HCT116 (cell line): Measurements from ENCODE around the gene HEATR3. TPM values are rescaled to one million over a fixed set of nuclear protein-coding genes. Genes with fewer than 3 reads are reported as not detected.

Experiments
- ATAC-seq: fragments of 200-7000 bp; cut with Tn5 transposase; 2 replicates; pipeline ENCODE4 v1.9.1; 2020; ENCODE audit warnings: mild to moderate bottlenecking, moderate library complexity
- BruUV-seq: library from RNA; stranded (reverse); fragments of 400-500 nt; replicated peaks from 2 replicates; lab custom pipeline; 2021; lab: Mats Ljungman, UMichigan
- CTCF ChIA-PET: fragments of 300-600 bp; sonication (Branson Sonifier 250); formaldehyde crosslinking; loops from one replicate; lab custom pipeline; 2021; ENCODE audit warnings: antibody characterized with exemption; lab: Charles Lee
- POLR2A ChIA-PET: fragments of 300-600, 350-600 bp; sonication (Branson Sonifier 250); formaldehyde crosslinking; loops from one replicate; lab custom pipeline; 2021; ENCODE audit warnings: antibody characterized with exemption; lab: Charles Lee
- RAD21 ChIA-PET, 2 experiments: fragments of 300-600 bp; sonication (Branson Sonifier 250); formaldehyde crosslinking; loops; one replicate each; lab custom pipeline; 2023; ENCODE audit warnings: low total read pairs in 2 of 2; ENCODE audit not compliant: uncharacterized antibody in 2 of 2, unreplicated experiment in 2 of 2, low non-redundant PET in 1 of 2; lab: Charles Lee
- DNase-seq: peaks from one replicate; pipeline ENCODE4 v3.0.0-alpha.2; 2010; ENCODE audit warnings: low read depth, low spot score
- H2AFZ ChIP-seq: fragments of 200-600 bp; shearing (Covaris generic), sonication (generic); 2 replicates; pipeline ENCODE4 v1.6.1; 2017; ENCODE audit warnings: low read depth, mixed run types, mixed read lengths, antibody characterized with exemption, low read length; ENCODE audit not compliant: poor library complexity, severe bottlenecking
- H3K27ac ChIP-seq: 2 replicates; pipeline ENCODE4 v1.5.1; 2012; ENCODE audit warnings: low read depth, low read length
- H3K27me3 ChIP-seq: fragments of 200-600 bp; sonication (generic); 2 replicates; pipeline ENCODE4 v1.6.1; 2016; ENCODE audit warnings: mixed run types, low read length, mixed read lengths; ENCODE audit not compliant: insufficient read depth
- H3K36me3 ChIP-seq, 2 experiments: fragments of 200-500 bp in 1 of 2; fragments of 200-600 bp in 1 of 2; sonication (Bioruptor generic) in 1 of 2; sonication (generic) in 1 of 2; 2 replicates each; pipeline versions ENCODE4 v1.5.1 to v1.6.1; 2014 to 2016; ENCODE audit warnings: low read length in 2 of 2, inconsistent platforms in 1 of 2, mixed read lengths in 1 of 2, mixed run types in 1 of 2; ENCODE audit not compliant: insufficient read depth in 2 of 2, control insufficient read depth in 1 of 2
- H3K4me1 ChIP-seq, 2 experiments: fragments of 200-600 bp in 1 of 2; sonication (generic) in 1 of 2; 2 replicates each; pipeline versions ENCODE4 v1.5.1 to v1.6.1; 2012 to 2017; ENCODE audit warnings: low read length in 2 of 2, inconsistent platforms in 1 of 2, mild to moderate bottlenecking in 1 of 2, mixed read lengths in 1 of 2, mixed run types in 1 of 2, moderate library complexity in 1 of 2; ENCODE audit not compliant: insufficient read depth in 2 of 2, control insufficient read depth in 1 of 2
- H3K4me2 ChIP-seq: fragments of 200-600 bp; sonication (generic); 2 replicates; pipeline ENCODE4 v1.6.1; 2017; ENCODE audit warnings: mixed run types, low read length, mixed read lengths
- H3K4me3 ChIP-seq, 2 experiments: fragments of 200-600 bp in 1 of 2; sonication (generic) in 1 of 2; replicated peaks in 1 of 2; 2 replicates each; pipeline ENCODE4 v1.5.1; 2011 to 2016; ENCODE audit warnings: low read length in 2 of 2, control low read depth in 1 of 2, low read depth in 1 of 2, mild to moderate bottlenecking in 1 of 2, mixed read lengths in 1 of 2, mixed run types in 1 of 2
- H3K79me2 ChIP-seq: fragments of 200-600 bp; sonication (generic); 2 replicates; pipeline ENCODE4 v1.6.1; 2017; ENCODE audit warnings: mild to moderate bottlenecking, mixed run types, low read length, moderate library complexity, mixed read lengths; ENCODE audit not compliant: insufficient read depth
- H3K9ac ChIP-seq: fragments of 200-600 bp; sonication (generic); 2 replicates; pipeline ENCODE4 v1.6.1; 2016; ENCODE audit warnings: low read length, mixed read lengths
- H3K9me2 ChIP-seq: fragments of 200-600 bp; sonication (generic), shearing (Covaris generic); 2 replicates; pipeline ENCODE4 v1.6.1; 2017; ENCODE audit warnings: mixed run types, mild to moderate bottlenecking, moderate library complexity; ENCODE audit not compliant: insufficient read depth
- H3K9me3 ChIP-seq, 2 experiments: fragments of 200-500 bp in 1 of 2; fragments of 200-600 bp in 1 of 2; sonication (Bioruptor generic) in 1 of 2; sonication (generic) in 1 of 2; 2 replicates each; pipeline ENCODE4 v1.6.1; 2014 to 2017; ENCODE audit warnings: low read length in 2 of 2, mixed read lengths in 2 of 2, inconsistent platforms in 1 of 2, low read depth in 1 of 2, mild to moderate bottlenecking in 1 of 2, mixed run types in 1 of 2, moderate library complexity in 1 of 2; ENCODE audit not compliant: control insufficient read depth in 1 of 2, insufficient read depth in 1 of 2
- H4K20me1 ChIP-seq: fragments of 200-600 bp; sonication (generic), shearing (Covaris generic); 2 replicates; pipeline ENCODE4 v1.6.1; 2017; ENCODE audit warnings: mixed run types, mild to moderate bottlenecking, moderate library complexity; ENCODE audit not compliant: insufficient read depth
- CBX3 ChIP-seq: IDR thresholded peaks from 2 replicates; pipeline ENCODE4 v1.6.1; 2012; ENCODE audit warnings: low read depth
- ELF1 ChIP-seq: IDR thresholded peaks from 2 replicates; pipeline ENCODE4 v1.6.1; 2012; ENCODE audit warnings: low read depth, borderline replicate concordance
- EZH2 ChIP-seq: fragments of 200-600 bp; sonication (generic); IDR thresholded peaks from 2 replicates; pipeline ENCODE4 v1.6.1; 2017; ENCODE audit warnings: antibody characterized with exemption, mixed run types
- EZH2phosphoT487 ChIP-seq: fragments of 200-600 bp; IDR thresholded peaks from 2 replicates; pipeline ENCODE4 v1.6.1; 2018; ENCODE audit warnings: antibody characterized with exemption, borderline replicate concordance
- FOSL1 ChIP-seq: IDR thresholded peaks from 2 replicates; pipeline ENCODE4 v1.6.1; 2012; ENCODE audit warnings: low read depth
- JUND ChIP-seq: IDR thresholded peaks from 2 replicates; pipeline ENCODE4 v1.6.1; 2012
- MAX ChIP-seq: IDR thresholded peaks from 2 replicates; pipeline ENCODE4 v1.6.1; 2012
- POLR2AphosphoS5 ChIP-seq: IDR thresholded peaks from 2 replicates; pipeline ENCODE4 v1.6.1; 2011; ENCODE audit warnings: mild to moderate bottlenecking, low read depth, low read length, moderate library complexity
- RAD21 ChIP-seq: IDR thresholded peaks from 2 replicates; pipeline ENCODE4 v1.6.1; 2012; ENCODE audit warnings: low read depth, mild to moderate bottlenecking
- SIN3A ChIP-seq: IDR thresholded peaks from 2 replicates; pipeline ENCODE4 v1.6.1; 2012; ENCODE audit warnings: low read depth
- SP1 ChIP-seq: IDR thresholded peaks from 2 replicates; pipeline ENCODE4 v1.6.1; 2012; ENCODE audit warnings: low read depth
- SRF ChIP-seq: IDR thresholded peaks from 2 replicates; pipeline ENCODE4 v1.6.1; 2012; ENCODE audit warnings: low read depth
- TCF7L2 ChIP-seq: IDR thresholded peaks from 2 replicates; pipeline ENCODE4 v1.7.0; 2011; ENCODE audit warnings: borderline replicate concordance, inconsistent platforms; ENCODE audit not compliant: insufficient read depth, insufficient read length; ENCODE audit errors: extremely low read depth
- ZFX ChIP-seq: fragments of 450-650 bp; IDR thresholded peaks from 2 replicates; pipeline ENCODE4 v1.6.1; 2017
- ZNF274 ChIP-seq: fragments of 200-500 bp; sonication (Bioruptor generic); IDR thresholded peaks from 2 replicates; pipeline ENCODE4 v1.6.1; 2014; ENCODE audit warnings: mild to moderate bottlenecking, low read depth, low read length, inconsistent platforms
- intact Hi-C: fragments of 100-400 bp; cut with micrococcal nuclease; formaldehyde crosslinking; loops from 2 replicates; pipeline ENCODE4 v1.10.0; 2022
- total RNA-seq: library from RNA; stranded (reverse); gene quantifications from one replicate; pipeline ENCODE4 v1.2.1, GENCODE V29; 2021; ENCODE audit not compliant: unreplicated experiment
- TF ChIP-seq, protein P1 (sequence below), 3 experiments: fragments of 200-600 bp in 1 of 3; sonication (generic) in 1 of 3; IDR thresholded peaks in 2 of 3; conservative IDR thresholded peaks in 1 of 3; 2 replicates each; pipeline ENCODE4 v1.5.1; 2012 to 2017; ENCODE audit warnings: low read depth in 2 of 3, low read length in 2 of 3, antibody characterized with exemption in 1 of 3, borderline replicate concordance in 1 of 3, control low read depth in 1 of 3, mild to moderate bottlenecking in 1 of 3, mixed read lengths in 1 of 3, mixed run types in 1 of 3, moderate library complexity in 1 of 3; ENCODE audit not compliant: insufficient read depth in 1 of 3
- TF ChIP-seq, protein P2 (sequence below): IDR thresholded peaks from 2 replicates; pipeline ENCODE4 v1.6.1; 2011; ENCODE audit warnings: mild to moderate bottlenecking, low read length, moderate library complexity; ENCODE audit not compliant: insufficient replicate concordance; ENCODE audit errors: extremely low read depth

The HEATR3 gene
- total RNA-seq, 1 experiment from 2014 or later, result 16.3 TPM

DNA sequence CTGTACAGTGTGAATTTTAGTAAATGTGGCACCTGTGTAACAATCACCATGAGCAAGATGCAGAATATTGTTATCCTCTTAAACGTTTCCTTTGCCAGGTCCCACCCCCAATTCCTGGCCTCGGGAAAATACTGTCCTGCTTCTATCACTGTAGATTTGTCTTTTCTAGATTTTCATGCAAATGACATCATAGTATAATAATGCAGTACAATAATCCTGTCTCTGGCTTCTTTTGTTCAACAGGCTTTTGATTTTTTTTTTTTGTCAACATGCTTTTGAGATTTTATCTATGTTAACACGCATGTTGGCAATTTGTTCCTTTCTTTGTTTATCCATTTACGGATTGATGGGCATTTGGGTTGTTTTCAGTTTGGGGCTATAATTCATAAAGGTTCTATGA, 20.4 kb upstream of the HEATR3 start:
- ChIA-PET CTCF (no interaction called here), POLR2A (no interaction called here), RAD21 (no interaction called here)
- no peak for DNase-seq
- no peak overlapping the region for H3K9ac ChIP-seq
- no peak overlapping the region for H3K4me2 ChIP-seq
- BruUV-seq, result no TSS peak
- H3K27ac ChIP-seq, result no peak overlapping the region
- H3K4me1 ChIP-seq, result no peaks in the 10 kb centered on the region
- no peak overlapping the region for H3K4me3 ChIP-seq
- no peaks in the 10 kb centered on the region for H3K9me3 ChIP-seq
- no peaks in the 10 kb centered on the region for H3K9me2 ChIP-seq
- intact Hi-C loops, result no loop called here
- no peaks in the 10 kb centered on the region for H3K27me3 ChIP-seq
- no peak for ATAC-seq
- H4K20me1 ChIP-seq, result no peaks in the 10 kb centered on the region
- H2AFZ ChIP-seq, result no peak overlapping the region
- H3K36me3 ChIP-seq, result no peaks in the 10 kb centered on the region
- no peak for TF ChIP-seq CBX3
- TF ChIP-seq SRF, result no peak
- TF ChIP-seq ZFX, result no peak
- no peaks in the 10 kb centered on the region for H3K79me2 ChIP-seq

DNA sequence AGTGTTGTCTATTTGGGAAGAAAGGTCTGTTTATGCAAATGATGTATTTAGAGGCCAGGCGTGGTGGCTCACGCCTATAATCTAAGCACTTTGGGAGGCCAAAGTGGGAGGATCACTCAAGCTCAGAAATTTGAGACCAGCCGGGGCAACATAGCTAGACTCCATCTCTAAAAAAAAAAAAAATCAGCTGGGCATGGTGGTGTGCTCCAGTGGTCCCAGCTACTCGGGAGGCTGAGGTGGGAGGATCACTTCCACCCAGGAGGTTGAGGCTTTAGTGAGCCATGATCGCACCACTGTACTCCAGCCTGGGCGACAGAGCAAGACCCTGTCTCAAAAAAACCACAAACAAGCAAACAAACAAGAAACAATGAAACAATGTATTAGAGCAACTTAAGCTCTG, 18.9 kb upstream of the HEATR3 start:
- ChIA-PET RAD21 (no interaction called here), CTCF (no interaction called here), POLR2A (no interaction called here)
- Histone ChIP-seq H3K4me2 (no peak overlapping the region), H4K20me1 (no peaks in the 10 kb centered on the region), H3K9me3 (no peaks in the 10 kb centered on the region), H3K27ac (no peak overlapping the region), H3K79me2 (no peaks in the 10 kb centered on the region), H3K36me3 (no peaks in the 10 kb centered on the region), H3K4me1 (no peaks in the 10 kb centered on the region), H3K4me3 (no peak overlapping the region), H3K27me3 (no peaks in the 10 kb centered on the region), H3K9ac (no peak overlapping the region), H3K9me2 (no peaks in the 10 kb centered on the region), H2AFZ (no peak overlapping the region)
- intact Hi-C loops, result no loop called here
- DNase-seq (no peak), ATAC-seq (no peak)
- no TSS peak for BruUV-seq
- TF ChIP-seq POLR2AphosphoS5, result no peak
- no peak for TF ChIP-seq FOSL1
- no peak for TF ChIP-seq EZH2
- TF ChIP-seq JUND, result no peak
- TF ChIP-seq, protein P1, sequence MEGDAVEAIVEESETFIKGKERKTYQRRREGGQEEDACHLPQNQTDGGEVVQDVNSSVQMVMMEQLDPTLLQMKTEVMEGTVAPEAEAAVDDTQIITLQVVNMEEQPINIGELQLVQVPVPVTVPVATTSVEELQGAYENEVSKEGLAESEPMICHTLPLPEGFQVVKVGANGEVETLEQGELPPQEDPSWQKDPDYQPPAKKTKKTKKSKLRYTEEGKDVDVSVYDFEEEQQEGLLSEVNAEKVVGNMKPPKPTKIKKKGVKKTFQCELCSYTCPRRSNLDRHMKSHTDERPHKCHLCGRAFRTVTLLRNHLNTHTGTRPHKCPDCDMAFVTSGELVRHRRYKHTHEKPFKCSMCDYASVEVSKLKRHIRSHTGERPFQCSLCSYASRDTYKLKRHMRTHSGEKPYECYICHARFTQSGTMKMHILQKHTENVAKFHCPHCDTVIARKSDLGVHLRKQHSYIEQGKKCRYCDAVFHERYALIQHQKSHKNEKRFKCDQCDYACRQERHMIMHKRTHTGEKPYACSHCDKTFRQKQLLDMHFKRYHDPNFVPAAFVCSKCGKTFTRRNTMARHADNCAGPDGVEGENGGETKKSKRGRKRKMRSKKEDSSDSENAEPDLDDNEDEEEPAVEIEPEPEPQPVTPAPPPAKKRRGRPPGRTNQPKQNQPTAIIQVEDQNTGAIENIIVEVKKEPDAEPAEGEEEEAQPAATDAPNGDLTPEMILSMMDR (IDR thresholded peaks at IDR 0.05 in 2 of 3, conservative IDR thresholded peaks at IDR 0.05 in 1 of 3; ENCODE audit: borderline replicate concordance in 1 of 3, insufficient read depth in 1 of 3, low read depth in 2 of 3, low read length in 2 of 3), result no peak
- no peak for TF ChIP-seq ZFX
- TF ChIP-seq CBX3, result no peak
- no peak for TF ChIP-seq MAX
- TF ChIP-seq TCF7L2, result no peak
- TF ChIP-seq, protein P2, sequence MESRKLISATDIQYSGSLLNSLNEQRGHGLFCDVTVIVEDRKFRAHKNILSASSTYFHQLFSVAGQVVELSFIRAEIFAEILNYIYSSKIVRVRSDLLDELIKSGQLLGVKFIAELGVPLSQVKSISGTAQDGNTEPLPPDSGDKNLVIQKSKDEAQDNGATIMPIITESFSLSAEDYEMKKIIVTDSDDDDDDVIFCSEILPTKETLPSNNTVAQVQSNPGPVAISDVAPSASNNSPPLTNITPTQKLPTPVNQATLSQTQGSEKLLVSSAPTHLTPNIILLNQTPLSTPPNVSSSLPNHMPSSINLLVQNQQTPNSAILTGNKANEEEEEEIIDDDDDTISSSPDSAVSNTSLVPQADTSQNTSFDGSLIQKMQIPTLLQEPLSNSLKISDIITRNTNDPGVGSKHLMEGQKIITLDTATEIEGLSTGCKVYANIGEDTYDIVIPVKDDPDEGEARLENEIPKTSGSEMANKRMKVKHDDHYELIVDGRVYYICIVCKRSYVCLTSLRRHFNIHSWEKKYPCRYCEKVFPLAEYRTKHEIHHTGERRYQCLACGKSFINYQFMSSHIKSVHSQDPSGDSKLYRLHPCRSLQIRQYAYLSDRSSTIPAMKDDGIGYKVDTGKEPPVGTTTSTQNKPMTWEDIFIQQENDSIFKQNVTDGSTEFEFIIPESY, result no peak
- no peak for TF ChIP-seq RAD21
- TF ChIP-seq ELF1, result no peak
- TF ChIP-seq EZH2phosphoT487, result no peak
- no peak for TF ChIP-seq ZNF274
- no peak for TF ChIP-seq SP1
- TF ChIP-seq SIN3A, result no peak
